GM19468 (cell line): ENCODE results near the gene ZNF746.

ENCODE experiments used
- ATAC-seq: cut with Tn5 transposase; IDR thresholded peaks from one replicate; pipeline ENCODE4 v1.9.1; 2021; ENCODE audit warnings: mild to moderate bottlenecking, moderate library complexity, moderate number of reproducible peaks; ENCODE audit not compliant: unreplicated experiment; ENCODE audit errors: extremely low read depth

Gene ZNF746

GRCh38 chr7:149493366-149493765 lies 4.2 kb downstream of the ZNF746 start:
- no peak for ATAC-seq

- no peak for ATAC-seq
Observed at GRCh38 chr7:149490083-149490760, 7.4 kb downstream of the ZNF746 start.

- no peak for ATAC-seq
Observed at GRCh38 chr7:149489391-149490024, 8.1 kb downstream of the ZNF746 start.

- no peak for ATAC-seq
Observed at GRCh38 chr7:149479568-149479967, 18.0 kb downstream of the ZNF746 start.

GRCh38 chr7:149478754-149479153 lies 18.9 kb downstream of the ZNF746 start:
- no peak for ATAC-seq

- ATAC-seq: no peak
Observed at GRCh38 chr7:149477494-149478443, 19.8 kb downstream of the ZNF746 start.

GRCh38 chr7:149476791-149477190 lies 20.8 kb downstream of the ZNF746 start:
- no peak for ATAC-seq

GRCh38 chr7:149475121-149476045 lies 22.2 kb downstream of the ZNF746 start:
- no peak for ATAC-seq

GRCh38 chr7:149474309-149475120 lies 23.1 kb downstream of the ZNF746 start:
- no peak for ATAC-seq

- no peak for ATAC-seq
Observed at GRCh38 chr7:149473251-149473650, 24.4 kb downstream of the ZNF746 start.

GRCh38 chr7:149471289-149471953 lies 26.2 kb downstream of the ZNF746 start:
- no peak for ATAC-seq

GRCh38 chr7:149469806-149470205 lies 27.8 kb downstream of the ZNF746 start:
- ATAC-seq: no peak

- no peak for ATAC-seq
Observed at GRCh38 chr7:149468208-149468607, 29.4 kb downstream of the ZNF746 start.

GRCh38 chr7:149467321-149467859 lies 30.2 kb downstream of the ZNF746 start:
- ATAC-seq: no peak

GRCh38 chr7:149466364-149466763 lies 31.2 kb downstream of the ZNF746 start:
- no peak for ATAC-seq

- ATAC-seq: no peak
Observed at GRCh38 chr7:149463500-149464161, 34.0 kb downstream of the ZNF746 start.

GRCh38 chr7:149462101-149462520 lies 35.5 kb downstream of the ZNF746 start:
- ATAC-seq: no peak
